Gastrocnemius medialis (tissue), 4 donors: ENCODE results near the gene CCDC38.

Experiments
- CTCF ChIP-seq, 5 experiments: fragments of 450-650 bp in 3 of 5; fragments of 200-600 bp in 2 of 5; sonication (generic) in 2 of 5; IDR thresholded peaks in 4 of 5; conservative IDR thresholded peaks in 1 of 5; 1 replicate in 4 of 5; 2 replicates in 1 of 5; pipeline ENCODE4 v1.5.1; 2016 to 2019; ENCODE audit warnings: antibody characterized with exemption in 5 of 5, mild to moderate bottlenecking in 3 of 5, moderate library complexity in 3 of 5
- POLR2A ChIP-seq, 2 donors: fragments of 450-650 bp; IDR thresholded peaks; one replicate each; pipeline ENCODE4 v1.6.1; 2017; ENCODE audit warnings: antibody characterized with exemption in 2 of 2, mild to moderate bottlenecking in 2 of 2, moderate library complexity in 2 of 2

GRCh38 chr12:95909871-95910270 lies 32.5 kb downstream of the CCDC38 start:
- TF ChIP-seq CTCF (IDR thresholded peaks at IDR 0.05 in 4 of 5, conservative IDR thresholded peaks at IDR 0.05 in 1 of 5), result no peak
- TF ChIP-seq POLR2A (IDR thresholded peaks at IDR 0.05), result no peak
